ENCODE data around the gene STAG2.
"Not testable (repeated sequence)": the region's sequence is repeated elsewhere in the genome, so short reads cannot be mapped to it uniquely, and the experiment has no call there.

STAG2 gene

GRCh38 chrX:123961268-123962005 is at the start of gene STAG2:
STAG2 (plus strand) TSS chrX:123961706; CDS start chrX:124022628, 60,922 bp downstream.
- peak; percentile 93 for DNase-seq

- no peak for DNase-seq
Observed at GRCh38 chrX:123917069-123917468, 44.4 kb upstream of the STAG2 start.

- peak; percentile 1 for DNase-seq
Observed at GRCh38 chrX:123918106-123918721, 43.3 kb upstream of the STAG2 start.

GRCh38 chrX:123920105-123920785 is 41.3 kb upstream of the STAG2 start:
- DNase-seq, result no peak

- no peak for DNase-seq
Observed at GRCh38 chrX:123923211-123923610, 38.3 kb upstream of the STAG2 start.

GRCh38 chrX:123924186-123924585 is 37.3 kb upstream of the STAG2 start:
- DNase-seq, result no peak

GRCh38 chrX:123927845-123928244 is 33.7 kb upstream of the STAG2 start:
- DNase-seq, result no peak

- DNase-seq, result not testable (repeated sequence)
Observed at GRCh38 chrX:123932055-123932454, 29.5 kb upstream of the STAG2 start.

GRCh38 chrX:123943074-123943473 is 18.4 kb upstream of the STAG2 start:
- DNase-seq, result no peak

- no peak for DNase-seq
Observed at GRCh38 chrX:123943488-123943887, 18.0 kb upstream of the STAG2 start.

- no peak for DNase-seq
Observed at GRCh38 chrX:123949846-123950245, 11.7 kb upstream of the STAG2 start.

- DNase-seq, result peak; percentile 71
Observed at GRCh38 chrX:123959281-123960063, 2.0 kb upstream of the STAG2 start.

- DNase-seq, result no peak
Observed at GRCh38 chrX:123960956-123961267, 594 bp upstream of the STAG2 start.

- no peak for DNase-seq
Observed at GRCh38 chrX:123962006-123962467, 531 bp downstream of the STAG2 start.

GRCh38 chrX:123962794-123963373 is 1.4 kb downstream of the STAG2 start:
- peak; percentile 93 for DNase-seq

- peak; percentile 18 for DNase-seq
Observed at GRCh38 chrX:123964156-123964834, 2.8 kb downstream of the STAG2 start.

GRCh38 chrX:123965712-123966111 is 4.2 kb downstream of the STAG2 start:
- no peak for DNase-seq

GRCh38 chrX:123967497-123967896 is 6.0 kb downstream of the STAG2 start:
- DNase-seq, result no peak

GRCh38 chrX:123968383-123969050 is 7.0 kb downstream of the STAG2 start:
- no peak for DNase-seq

- no peak for DNase-seq
Observed at GRCh38 chrX:123971982-123972381, 10.5 kb downstream of the STAG2 start.

- no peak for DNase-seq
Observed at GRCh38 chrX:123973921-123974320, 12.4 kb downstream of the STAG2 start.

GRCh38 chrX:123975180-123975579 is 13.7 kb downstream of the STAG2 start:
- no peak for DNase-seq
